Uterus (tissue), 4 donors: ENCODE data around the gene CLTA. TPM values are rescaled to one million over a fixed set of nuclear protein-coding genes. Genes with fewer than 3 reads are reported as not detected.

Source experiments
- DNase-seq, 2 donors: peaks; one replicate each; pipeline ENCODE4 v3.0.0-alpha.2; 2019 to 2020
- H3K27ac ChIP-seq, 2 donors: fragments of 200-600 bp; sonication (generic); 1 replicate in 1 of 2; 2 replicates in 1 of 2; pipeline ENCODE4 v1.5.1; 2016 to 2018
- H3K27me3 ChIP-seq, 2 donors: fragments of 200-600 bp; sonication (generic); one replicate each; pipeline ENCODE4 v1.5.1; 2018 to 2019; ENCODE audit warnings: control low read depth in 1 of 2
- H3K36me3 ChIP-seq, 2 donors: fragments of 200-600 bp; sonication (generic); one replicate each; pipeline ENCODE4 v1.5.1; 2019; ENCODE audit warnings: control low read depth in 1 of 2
- H3K4me1 ChIP-seq, 2 donors: fragments of 200-600 bp; sonication (generic); one replicate each; pipeline ENCODE4 v1.5.1; 2018 to 2019; ENCODE audit warnings: control low read depth in 1 of 2
- H3K4me3 ChIP-seq, 2 donors: fragments of 200-600 bp; sonication (generic); 1 replicate in 1 of 2; 2 replicates in 1 of 2; pipeline ENCODE4 v1.5.1; 2018 to 2019; ENCODE audit warnings: mild to moderate bottlenecking in 1 of 2
- H3K9me3 ChIP-seq, 2 donors: fragments of 200-600 bp; sonication (generic); one replicate each; pipeline ENCODE4 v1.5.1; 2019; ENCODE audit warnings: control low read depth in 1 of 2
- CTCF ChIP-seq, 4 experiments: fragments of 200-600 bp in 2 of 4; fragments of 450-650 bp in 2 of 4; sonication (generic) in 2 of 4; IDR thresholded peaks; one replicate each; pipeline ENCODE4 v1.5.1; 2016 to 2019; ENCODE audit warnings: antibody characterized with exemption in 4 of 4, mild to moderate bottlenecking in 2 of 4, moderate library complexity in 1 of 4
- POLR2A ChIP-seq, 2 donors: fragments of 450-650 bp; IDR thresholded peaks; one replicate each; pipeline ENCODE4 v1.6.1; 2016; ENCODE audit warnings: antibody characterized with exemption in 2 of 2, mild to moderate bottlenecking in 1 of 2, moderate library complexity in 1 of 2
- intact Hi-C: fragments of 100-400 bp; cut with DNase I; formaldehyde crosslinking; loops from one replicate; pipeline ENCODE4 v1.15.1; 2023; ENCODE audit warnings: low total_unique reads
- total RNA-seq, 4 donors: library from RNA; depleted of rRNA in 3 of 4; stranded (reverse); fragments of >200 nt in 3 of 4; gene quantifications; one replicate each; pipeline versions ENCODE4 v1.1.0 to v1.2.4, GENCODE V29; 2014 to 2023
- donor health status: DM: yes; HTN: yes; CAD: no.

The CLTA gene
- total RNA-seq, 4 donors from 2014 or later = 111 to 191 (median 141) TPM

- Histone ChIP-seq H3K9me3 (no peaks in the 10 kb centered on the region), H3K36me3 (no peaks in the 10 kb centered on the region), H3K4me1 (peaks cover 12 to 14% of the 10 kb centered on the region in 2 donors), H3K27me3 (no peaks in the 10 kb centered on the region), H3K4me3 (no peak overlapping the region), H3K27ac (peak overlapping the region; percentile 48 to 89)
- DNase-seq = no peak
- intact Hi-C loops = no loop called here
- TF ChIP-seq POLR2A (IDR thresholded peaks at IDR 0.05) (no peak), CTCF (IDR thresholded peaks at IDR 0.05) (no peak)
Observed at GRCh38 chr9:36151316-36152210, 39.2 kb upstream of the CLTA start.

- H3K4me3 ChIP-seq = no peak overlapping the region
- H3K27me3 ChIP-seq = no peaks in the 10 kb centered on the region
- intact Hi-C loops = no loop called here
- DNase-seq = no peak
- no peaks in the 10 kb centered on the region for H3K9me3 ChIP-seq
- H3K4me1 ChIP-seq = peaks cover 13% of the 10 kb centered on the region in 2 donors
- TF ChIP-seq POLR2A (IDR thresholded peaks at IDR 0.05) = no peak
- no peak for TF ChIP-seq CTCF (IDR thresholded peaks at IDR 0.05)
- peak overlapping the region; percentile 86 to 89 for H3K27ac ChIP-seq
- H3K36me3 ChIP-seq = no peaks in the 10 kb centered on the region
Observed at GRCh38 chr9:36152741-36153438, 37.8 kb upstream of the CLTA start.

GRCh38 chr9:36153746-36154145 lies 37.0 kb upstream of the CLTA start:
- H3K4me1 ChIP-seq = peaks cover 7 to 18% of the 10 kb centered on the region in 2 donors
- H3K9me3 ChIP-seq = no peaks in the 10 kb centered on the region
- intact Hi-C loops = no loop called here
- no peaks in the 10 kb centered on the region for H3K36me3 ChIP-seq
- DNase-seq = no peak
- H3K27me3 ChIP-seq = no peaks in the 10 kb centered on the region
- peak overlapping the region; percentile 86 to 89 for H3K27ac ChIP-seq
- no peak overlapping the region for H3K4me3 ChIP-seq
- TF ChIP-seq CTCF (IDR thresholded peaks at IDR 0.05) (no peak), POLR2A (IDR thresholded peaks at IDR 0.05) (no peak)

- intact Hi-C loops = no loop called here
- no peaks in the 10 kb centered on the region for H3K9me3 ChIP-seq
- peak; percentile 77 to 84 for DNase-seq
- no peak overlapping the region for H3K4me3 ChIP-seq
- no peaks in the 10 kb centered on the region for H3K27me3 ChIP-seq
- TF ChIP-seq CTCF (IDR thresholded peaks at IDR 0.05) = no peak
- peak in 1 of 2 donors; percentile 14 for TF ChIP-seq POLR2A (IDR thresholded peaks at IDR 0.05)
- no peaks in the 10 kb centered on the region for H3K36me3 ChIP-seq
- H3K4me1 ChIP-seq = peaks cover 1 to 16% of the 10 kb centered on the region in 2 donors
- peak overlapping the region; percentile 86 to 89 for H3K27ac ChIP-seq
Observed at GRCh38 chr9:36154331-36154952, 36.3 kb upstream of the CLTA start.
